Fibroblast of lung (primary cell): ENCODE results near the gene MICAL2. TPM values are rescaled to one million over a fixed set of nuclear protein-coding genes. Genes with fewer than 3 reads are reported as not detected.

Experiments
- DNase-seq, 2 donors: peaks; one replicate each; pipeline versions ENCODE4 v3.0.0 to v3.0.0-alpha.2; 2010; ENCODE audit warnings: low read depth in 2 of 2
- H2AFZ ChIP-seq: 2 replicates; pipeline ENCODE4 v1.5.1; 2012; ENCODE audit warnings: low read length, control low read depth, inconsistent platforms
- H3K27ac ChIP-seq: 2 replicates; pipeline ENCODE4 v1.5.1; 2011; ENCODE audit warnings: low read length, control low read depth; ENCODE audit not compliant: insufficient read depth
- H3K27me3 ChIP-seq: 2 replicates; pipeline ENCODE4 v1.5.1; 2011; ENCODE audit warnings: mild to moderate bottlenecking, low read length; ENCODE audit not compliant: control insufficient read depth, insufficient read depth
- H3K36me3 ChIP-seq: 2 replicates; pipeline ENCODE4 v1.5.1; 2011; ENCODE audit warnings: low read length; ENCODE audit not compliant: control insufficient read depth, insufficient read depth
- H3K4me1 ChIP-seq: 2 replicates; pipeline ENCODE4 v1.5.1; 2011; ENCODE audit warnings: low read length; ENCODE audit not compliant: control insufficient read depth, insufficient read depth; ENCODE audit errors: extremely low read depth
- H3K4me2 ChIP-seq: 2 replicates; pipeline ENCODE4 v1.5.1; 2011; ENCODE audit warnings: low read length, control low read depth; ENCODE audit not compliant: insufficient read depth; ENCODE audit errors: extremely low read depth
- H3K4me3 ChIP-seq, 4 experiments: fragments of 200-600 bp in 1 of 4; sonication (generic) in 1 of 4; replicated peaks in 1 of 4; 2 replicates each; pipeline ENCODE4 v1.5.1; 2011 to 2016; ENCODE audit warnings: low read length in 4 of 4, low read depth in 3 of 4, mild to moderate bottlenecking in 3 of 4, control low read depth in 2 of 4, inconsistent platforms in 1 of 4, mixed read lengths in 1 of 4; ENCODE audit not compliant: insufficient read depth in 1 of 4; ENCODE audit errors: control extremely low read depth in 1 of 4
- H3K79me2 ChIP-seq: 2 replicates; pipeline ENCODE4 v1.5.1; 2012; ENCODE audit warnings: mild to moderate bottlenecking, low read length, inconsistent platforms; ENCODE audit not compliant: control insufficient read depth, insufficient read depth
- H3K9ac ChIP-seq: 2 replicates; pipeline ENCODE4 v1.5.1; 2011; ENCODE audit warnings: mild to moderate bottlenecking, low read length, control low read depth; ENCODE audit not compliant: insufficient read depth
- H3K9me3 ChIP-seq: 2 replicates; pipeline ENCODE4 v1.5.1; 2012; ENCODE audit warnings: low read depth, low read length; ENCODE audit not compliant: control insufficient read depth, insufficient read depth
- H4K20me1 ChIP-seq: 2 replicates; pipeline ENCODE4 v1.5.1; 2011; ENCODE audit warnings: low read length; ENCODE audit not compliant: control insufficient read depth, insufficient read depth; ENCODE audit errors: extremely low read depth
- CTCF ChIP-seq, 2 donors: IDR thresholded peaks in 1 of 2; conservative IDR thresholded peaks in 1 of 2; 1 replicate in 1 of 2; 2 replicates in 1 of 2; pipeline ENCODE4 v1.5.1; 2011 to 2012; ENCODE audit warnings: low read length in 2 of 2, control low read depth in 1 of 2, inconsistent platforms in 1 of 2, low read depth in 1 of 2, mild to moderate bottlenecking in 1 of 2
- EZH2 ChIP-seq: IDR thresholded peaks from 2 replicates; pipeline ENCODE4 v1.5.1; 2012; ENCODE audit warnings: low read length, control low read depth, mild to moderate bottlenecking; ENCODE audit errors: missing control alignments
- polyA plus RNA-seq, 2 donors: library from polyadenylated mRNA; depleted of rRNA in 1 of 2; stranded (reverse) in 1 of 2; unstranded in 1 of 2; fragments of >200 nt; gene quantifications; 2 replicates each; pipeline ENCODE4 v1.2.1, GENCODE V29; 2011 to 2012; ENCODE audit warnings: missing spikeins in 1 of 2
- total RNA-seq: library from RNA; depleted of rRNA; stranded (reverse); fragments of >200 nt; gene quantifications from 2 replicates; pipeline ENCODE4 v1.2.1, GENCODE V29; 2014

MICAL2 gene
- total and polyA plus RNA-seq, 2 donors (not counting 1 experiment from before 2014, with no cell fraction given): 78.5 to 275 TPM

GRCh38 chr11:12094872-12095800 lies 15.3 kb upstream of the MICAL2 start:
- H3K79me2 ChIP-seq: no peaks in the 10 kb centered on the region
- H4K20me1 ChIP-seq: no peaks in the 10 kb centered on the region
- H3K27me3 ChIP-seq: no peaks in the 10 kb centered on the region
- no peak overlapping the region for H3K9ac ChIP-seq
- peaks cover 6% of the 10 kb centered on the region for H3K4me1 ChIP-seq
- no peak overlapping the region for H2AFZ ChIP-seq
- H3K27ac ChIP-seq: no peak overlapping the region
- H3K9me3 ChIP-seq: no peaks in the 10 kb centered on the region
- no peak overlapping the region for H3K4me2 ChIP-seq
- H3K36me3 ChIP-seq: no peaks in the 10 kb centered on the region
- no peak for TF ChIP-seq CTCF (conservative IDR thresholded peaks at IDR 0.05 in 1 of 2, IDR thresholded peaks at IDR 0.05 in 1 of 2; ENCODE audit: low read depth in 1 of 2, low read length in 2 of 2)
- TF ChIP-seq EZH2: no peak
- no peak overlapping the region for H3K4me3 ChIP-seq
- no peak for DNase-seq

- Histone ChIP-seq H3K79me2 (no peaks in the 10 kb centered on the region), H3K4me1 (no peaks in the 10 kb centered on the region), H4K20me1 (no peaks in the 10 kb centered on the region), H3K27me3 (no peaks in the 10 kb centered on the region), H3K9ac (no peak overlapping the region), H3K4me3 (no peak overlapping the region), H2AFZ (no peak overlapping the region), H3K4me2 (no peak overlapping the region), H3K36me3 (no peaks in the 10 kb centered on the region), H3K27ac (no peak overlapping the region), H3K9me3 (no peaks in the 10 kb centered on the region)
- DNase-seq: no peak
- TF ChIP-seq CTCF (conservative IDR thresholded peaks at IDR 0.05 in 1 of 2, IDR thresholded peaks at IDR 0.05 in 1 of 2; ENCODE audit: low read depth in 1 of 2, low read length in 2 of 2): no peak
- no peak for TF ChIP-seq EZH2
Observed at GRCh38 chr11:12097219-12097618, 13.2 kb upstream of the MICAL2 start.

- no peaks in the 10 kb centered on the region for H3K9me3 ChIP-seq
- H3K36me3 ChIP-seq: no peaks in the 10 kb centered on the region
- DNase-seq: no peak
- no peak overlapping the region for H3K9ac ChIP-seq
- no peaks in the 10 kb centered on the region for H3K79me2 ChIP-seq
- no peaks in the 10 kb centered on the region for H3K27me3 ChIP-seq
- no peaks in the 10 kb centered on the region for H4K20me1 ChIP-seq
- TF ChIP-seq EZH2 (no peak), CTCF (conservative IDR thresholded peaks at IDR 0.05 in 1 of 2, IDR thresholded peaks at IDR 0.05 in 1 of 2; ENCODE audit: low read depth in 1 of 2, low read length in 2 of 2) (no peak)
- H3K4me3 ChIP-seq: no peak overlapping the region
- no peak overlapping the region for H3K27ac ChIP-seq
- H3K4me2 ChIP-seq: no peak overlapping the region
- H3K4me1 ChIP-seq: no peaks in the 10 kb centered on the region
- H2AFZ ChIP-seq: no peak overlapping the region
Observed at GRCh38 chr11:12098601-12099000, 11.8 kb upstream of the MICAL2 start.
